C4-2B (cell line): ENCODE measurements around the gene HRAS.

ENCODE experiments used
- H3K27ac ChIP-seq: fragments of 450-650 bp; 2 replicates; pipeline ENCODE4 v1.5.1; 2017
- ZFX ChIP-seq: fragments of 450-650 bp; IDR thresholded peaks from 2 replicates; pipeline ENCODE4 v1.6.1; 2017
- TF ChIP-seq, protein P1 (sequence below): fragments of 450-650 bp; conservative IDR thresholded peaks from 2 replicates; pipeline ENCODE4 v1.5.1; 2017; ENCODE audit warnings: mild to moderate bottlenecking

HRAS gene

DNA sequence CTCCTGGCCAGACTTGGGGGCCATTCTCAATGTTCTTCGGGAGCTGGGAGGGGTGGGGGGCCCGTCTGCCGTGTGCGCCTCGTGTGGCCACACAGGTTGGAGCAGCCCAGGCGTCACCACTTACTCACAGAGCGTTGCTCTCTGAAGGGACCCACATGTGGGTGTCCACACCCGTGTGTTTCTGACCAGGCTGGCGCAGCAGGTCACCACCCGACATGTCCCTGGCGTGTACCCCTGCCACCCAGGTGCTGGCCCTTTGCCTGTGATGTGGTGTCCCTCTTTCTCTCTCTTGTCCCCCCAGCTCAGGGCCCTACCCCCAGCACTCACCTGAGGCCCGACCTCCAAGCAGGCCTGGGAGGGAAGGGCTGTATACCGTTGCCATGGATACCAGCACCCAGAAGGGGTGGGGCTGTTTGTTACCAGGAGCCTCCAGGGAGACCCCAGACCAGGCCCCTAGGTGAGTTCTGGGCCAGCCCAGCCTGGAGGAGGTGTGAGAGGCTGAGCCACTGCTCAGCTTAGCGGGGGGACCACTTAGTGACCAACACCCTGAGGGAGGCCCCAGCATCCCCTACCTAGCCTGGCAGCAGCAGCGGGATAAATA lies 23.7 kb upstream of the HRAS start:
- TF ChIP-seq, protein P1, sequence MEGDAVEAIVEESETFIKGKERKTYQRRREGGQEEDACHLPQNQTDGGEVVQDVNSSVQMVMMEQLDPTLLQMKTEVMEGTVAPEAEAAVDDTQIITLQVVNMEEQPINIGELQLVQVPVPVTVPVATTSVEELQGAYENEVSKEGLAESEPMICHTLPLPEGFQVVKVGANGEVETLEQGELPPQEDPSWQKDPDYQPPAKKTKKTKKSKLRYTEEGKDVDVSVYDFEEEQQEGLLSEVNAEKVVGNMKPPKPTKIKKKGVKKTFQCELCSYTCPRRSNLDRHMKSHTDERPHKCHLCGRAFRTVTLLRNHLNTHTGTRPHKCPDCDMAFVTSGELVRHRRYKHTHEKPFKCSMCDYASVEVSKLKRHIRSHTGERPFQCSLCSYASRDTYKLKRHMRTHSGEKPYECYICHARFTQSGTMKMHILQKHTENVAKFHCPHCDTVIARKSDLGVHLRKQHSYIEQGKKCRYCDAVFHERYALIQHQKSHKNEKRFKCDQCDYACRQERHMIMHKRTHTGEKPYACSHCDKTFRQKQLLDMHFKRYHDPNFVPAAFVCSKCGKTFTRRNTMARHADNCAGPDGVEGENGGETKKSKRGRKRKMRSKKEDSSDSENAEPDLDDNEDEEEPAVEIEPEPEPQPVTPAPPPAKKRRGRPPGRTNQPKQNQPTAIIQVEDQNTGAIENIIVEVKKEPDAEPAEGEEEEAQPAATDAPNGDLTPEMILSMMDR: no peak
- TF ChIP-seq ZFX: no peak
- H3K27ac ChIP-seq: no peak overlapping the region

DNA sequence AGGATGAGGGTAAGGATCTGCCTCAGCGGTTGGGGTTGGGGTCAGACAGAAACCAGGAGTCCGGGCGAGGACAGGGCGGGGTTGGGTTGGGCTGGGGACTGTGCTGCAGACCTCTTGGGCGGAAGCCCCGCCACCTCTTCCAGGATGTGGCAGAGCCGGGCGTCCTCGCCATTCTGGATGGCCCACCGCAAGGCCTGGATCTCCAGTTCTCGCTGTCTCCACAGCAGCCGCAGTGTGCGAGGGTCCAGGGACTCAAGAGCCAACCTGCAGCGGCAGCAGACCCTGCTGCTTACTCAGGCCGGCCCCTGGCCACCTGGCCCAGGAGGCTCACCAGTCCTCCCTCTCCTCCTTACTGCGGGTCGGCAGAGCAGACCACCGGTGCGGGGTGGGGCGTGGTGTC lies 23.1 kb upstream of the HRAS start:
- H3K27ac ChIP-seq: no peak overlapping the region
- TF ChIP-seq, protein P1: no peak
- TF ChIP-seq ZFX: no peak

DNA sequence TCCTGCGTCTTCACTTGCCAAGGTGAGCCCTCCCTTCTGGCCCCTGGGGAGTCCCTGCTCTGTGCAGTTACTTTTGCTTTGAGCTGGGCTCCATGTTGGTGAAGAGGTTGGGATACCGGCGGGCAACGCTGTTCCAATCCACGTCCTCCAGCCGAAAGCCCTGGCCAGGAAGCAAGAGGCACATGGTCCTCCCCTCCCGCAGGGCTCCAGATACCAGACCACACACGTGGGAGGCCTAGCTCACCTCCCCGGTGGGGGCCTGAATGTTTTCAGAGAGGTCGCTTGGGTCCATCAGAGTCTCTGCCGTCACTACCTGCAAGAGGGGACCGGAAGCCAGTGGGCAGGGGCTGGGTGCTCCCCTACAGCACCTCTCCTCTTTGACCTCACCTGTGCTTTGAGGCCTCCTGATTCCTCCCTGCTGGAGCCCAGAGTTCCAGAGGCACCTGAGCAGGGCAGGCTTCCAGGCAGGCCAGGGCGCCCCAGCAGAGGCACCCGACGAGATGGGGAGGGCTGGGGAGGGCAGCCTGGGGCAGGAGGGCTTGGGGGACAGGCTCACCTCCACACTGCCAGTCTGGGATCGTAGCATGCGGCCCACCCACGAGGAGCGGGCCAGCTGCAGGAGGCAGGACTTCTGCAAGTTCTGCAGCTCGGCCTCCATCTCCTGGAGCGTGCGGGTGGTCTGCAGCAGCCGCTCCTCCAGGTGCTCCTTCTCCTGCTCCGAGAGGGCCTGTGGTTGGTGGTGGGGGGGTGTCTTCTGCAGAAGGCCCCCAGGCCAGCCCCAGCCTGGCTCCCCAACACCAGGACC lies 22.2 kb upstream of the HRAS start:
- TF ChIP-seq, protein P1: no peak
- no peak for TF ChIP-seq ZFX
- H3K27ac ChIP-seq: no peak overlapping the region

DNA sequence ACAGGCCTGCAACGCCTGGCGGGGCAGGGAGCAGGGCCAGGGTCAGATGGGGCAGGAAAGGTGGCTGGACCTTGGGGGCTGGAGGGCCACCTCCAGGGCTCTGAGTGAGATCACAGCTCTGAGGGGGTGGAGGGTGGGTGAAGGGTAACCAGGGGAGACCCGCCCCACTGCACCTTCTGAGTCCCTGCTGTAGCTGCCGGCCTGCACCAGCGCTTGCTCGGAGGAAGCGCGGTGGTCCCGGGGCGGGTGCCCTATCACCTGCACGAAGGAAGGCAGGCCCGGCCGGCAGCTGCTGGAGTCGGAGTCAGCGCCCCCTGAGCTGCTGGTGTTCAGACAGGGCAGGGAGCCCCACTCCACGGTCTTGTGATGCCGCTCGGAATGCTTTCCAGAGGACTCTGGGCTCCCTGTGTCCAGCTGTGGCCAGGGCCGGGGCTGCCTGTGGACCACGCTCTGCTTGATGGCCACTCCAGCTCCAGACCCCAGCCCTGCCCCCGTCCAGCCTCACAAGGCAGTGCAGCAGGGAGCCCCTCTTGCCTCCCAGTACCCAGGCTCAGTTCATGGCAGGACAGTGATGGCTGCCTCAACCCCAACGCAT lies 21.4 kb upstream of the HRAS start:
- H3K27ac ChIP-seq: no peak overlapping the region
- no peak for TF ChIP-seq ZFX
- TF ChIP-seq, protein P1: no peak

DNA sequence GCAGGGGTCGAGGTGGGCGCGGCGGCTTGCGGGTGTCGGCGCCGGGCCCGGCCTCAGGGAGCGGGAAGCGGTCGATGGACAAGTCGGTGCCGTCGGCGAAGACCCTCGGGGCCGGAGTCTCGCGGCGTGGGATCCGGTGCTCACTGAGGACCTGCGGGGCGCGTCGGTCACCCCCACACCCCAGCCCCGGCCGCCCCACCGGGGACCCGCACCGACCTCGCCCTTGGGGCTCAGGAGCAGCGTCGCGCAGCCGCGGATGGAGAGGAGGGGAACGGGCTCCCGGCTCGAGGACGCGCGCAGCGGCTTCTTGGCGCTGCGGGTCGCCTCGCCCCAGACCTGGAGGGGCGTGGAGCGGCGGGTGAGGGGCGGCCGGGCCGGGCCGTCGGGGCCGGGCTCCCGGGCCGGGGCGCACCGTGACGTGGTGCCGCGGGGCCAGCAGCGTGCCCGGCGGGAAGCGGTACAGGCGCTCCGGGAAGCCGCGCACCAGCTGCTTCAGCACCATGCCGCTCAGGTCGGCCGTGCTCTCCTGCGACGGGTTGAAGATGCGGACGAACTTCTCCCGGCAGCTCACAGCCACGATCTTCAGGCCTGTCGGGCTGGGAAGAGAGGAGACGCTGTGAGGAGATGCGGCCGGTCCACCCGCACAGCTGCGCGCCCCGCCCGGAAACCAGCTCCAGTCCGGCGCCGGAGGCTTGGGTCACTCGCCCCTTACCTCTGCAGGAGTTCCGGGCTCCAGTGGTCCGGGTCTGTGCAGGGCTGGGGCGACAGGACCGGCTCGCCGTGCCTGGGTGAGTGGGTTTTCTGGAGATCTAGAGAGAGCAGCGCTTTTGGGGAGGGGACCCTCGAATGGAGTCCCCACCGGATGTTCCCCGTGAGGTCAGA lies 20.6 kb upstream of the HRAS start:
- TF ChIP-seq, protein P1: no peak
- no peak for TF ChIP-seq ZFX
- no peak overlapping the region for H3K27ac ChIP-seq

DNA sequence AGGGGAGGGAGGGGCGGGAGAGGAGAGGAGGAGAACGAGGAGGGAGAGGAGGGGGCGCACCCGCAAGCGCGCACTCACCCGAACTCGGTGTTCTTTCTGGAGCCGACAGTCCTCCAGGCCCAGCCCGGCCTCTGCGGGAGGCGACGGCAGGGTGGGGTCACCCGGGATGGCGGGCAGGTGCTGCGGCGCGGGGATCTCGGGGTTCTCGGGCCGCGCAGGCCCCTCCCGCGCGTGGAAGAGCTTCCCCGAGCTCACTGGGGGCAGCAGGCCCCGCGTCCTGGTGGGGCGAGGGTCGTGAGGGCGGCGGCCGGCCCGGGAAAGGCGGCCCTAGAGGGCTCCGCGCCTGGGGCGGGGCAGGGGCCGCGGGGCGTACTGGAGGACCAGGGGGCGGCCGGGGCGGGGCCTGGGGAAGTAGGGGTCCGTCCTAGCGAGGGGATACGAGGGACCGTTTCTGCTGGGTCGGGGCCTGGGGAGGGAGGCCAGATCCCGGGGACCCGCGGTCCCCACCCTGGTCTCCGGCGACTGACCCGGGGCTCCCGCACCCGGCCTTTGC lies 19.9 kb upstream of the HRAS start:
- H3K27ac ChIP-seq: no peak overlapping the region
- TF ChIP-seq, protein P1: no peak; the same call in 1 of the 2 replicates
- no peak for TF ChIP-seq ZFX
